HepG2 (cell line): Measurements from ENCODE around the gene BPHL. TPM values are rescaled to one million over a fixed set of nuclear protein-coding genes. Genes with fewer than 3 reads are reported as not detected.

ENCODE experiments used
- CEBPB ChIP-seq: IDR thresholded peaks from 2 replicates; pipeline ENCODE4 v1.6.1; 2011; ENCODE audit warnings: low read depth, low read length, improper control_type of control experiment, borderline replicate concordance
- CHCHD3 ChIP-seq: sonication (generic); formaldehyde crosslinking; IDR thresholded peaks from 2 replicates; pipeline ENCODE4 v1.8.0; 2022; ENCODE audit warnings: mild to moderate bottlenecking, missing genetic modification reagents, moderate library complexity
- DRAP1 ChIP-seq: IDR thresholded peaks from 2 replicates; pipeline ENCODE4 v1.6.1; 2016; ENCODE audit warnings: missing genetic modification reagents, missing compliant biosample characterization
- KDM5A ChIP-seq: fragments of 200-600 bp; sonication (generic); IDR thresholded peaks from 2 replicates; pipeline ENCODE4 v1.7.0; 2018; ENCODE audit warnings: antibody characterized with exemption, mild to moderate bottlenecking, low read length, borderline replicate concordance
- MED8 ChIP-seq: sonication (generic); formaldehyde crosslinking; IDR thresholded peaks from 2 replicates; pipeline ENCODE4 v1.8.1; 2023; ENCODE audit warnings: mild to moderate bottlenecking, missing genetic modification reagents; ENCODE audit not compliant: insufficient replicate concordance
- MEIS2 ChIP-seq: sonication (generic); formaldehyde crosslinking; IDR thresholded peaks from 2 replicates; pipeline ENCODE4 v1.9.0; 2021; ENCODE audit warnings: mild to moderate bottlenecking, missing genetic modification reagents
- MIER2 ChIP-seq: IDR thresholded peaks from 2 replicates; pipeline ENCODE4 v1.6.1; 2016; ENCODE audit warnings: missing biosample characterization, missing genetic modification reagents
- NCOA1 ChIP-seq: sonication (generic); formaldehyde crosslinking; IDR thresholded peaks from 2 replicates; pipeline ENCODE4 v1.9.0; 2021; ENCODE audit warnings: missing genetic modification reagents
- RARG ChIP-seq: sonication (generic); formaldehyde crosslinking; IDR thresholded peaks from 2 replicates; pipeline ENCODE4 v1.4.0; 2020; ENCODE audit warnings: low read depth, mild to moderate bottlenecking, missing genetic modification reagents
- SNAPC4 ChIP-seq: sonication (generic); formaldehyde crosslinking; IDR thresholded peaks from 2 replicates; pipeline ENCODE4 v1.4.0; 2020; ENCODE audit warnings: mild to moderate bottlenecking, missing genetic modification reagents
- ZFAT ChIP-seq: sonication (generic); formaldehyde crosslinking; conservative IDR thresholded peaks from 2 replicates; pipeline ENCODE4 v1.8.1; 2023; ENCODE audit warnings: missing genetic modification reagents, inconsistent platforms
- ZNF205 ChIP-seq: IDR thresholded peaks from 2 replicates; pipeline ENCODE4 v1.6.1; 2018; ENCODE audit warnings: missing biosample characterization, missing genetic modification reagents
- ZNF841 ChIP-seq: sonication (generic); formaldehyde crosslinking; IDR thresholded peaks from 2 replicates; pipeline ENCODE4 v1.8.1; 2023; ENCODE audit warnings: missing genetic modification reagents, borderline replicate concordance
- polyA plus RNA-seq, 8 experiments: library from polyadenylated mRNA; depleted of rRNA in 3 of 8; stranded (reverse) in 7 of 8; unstranded in 1 of 8; fragments of >200 nt; fragmentation: Illumina TruSeq in 4 of 8; extraction: Trizol in 4 of 8; gene quantifications; 2 replicates each; pipeline versions ENCODE4 v1.2.1 to v1.2.3, GENCODE V29; 2011 to 2016; ENCODE audit warnings: low read depth in 4 of 8, missing spikeins in 1 of 8, mixed read lengths in 1 of 8; ENCODE audit not compliant: insufficient read depth in 1 of 8
- total RNA-seq, 5 experiments: library from RNA; depleted of rRNA; stranded (reverse); fragments of >200 nt; fragmentation: Illumina TruSeq; extraction: Trizol; gene quantifications; 2 replicates each; pipeline ENCODE4 v1.2.3, GENCODE V29; 2016; ENCODE audit warnings: low read depth in 1 of 5
- TF ChIP-seq, protein P1 (sequence below): sonication (generic); formaldehyde crosslinking; IDR thresholded peaks from 2 replicates; pipeline ENCODE4 v1.9.0; 2021; ENCODE audit warnings: mild to moderate bottlenecking, missing genetic modification reagents
- TF ChIP-seq, protein P2 (sequence below): sonication (generic); formaldehyde crosslinking; IDR thresholded peaks from 2 replicates; pipeline ENCODE4 v1.5.1; 2020; ENCODE audit warnings: missing genetic modification reagents, mild to moderate bottlenecking, borderline replicate concordance

The BPHL gene
- total and polyA plus RNA-seq, 2 of the 13 experiments (the other 11 are each of a cell fraction or from before 2014, with no cell fraction given), result 37.8 to 39.5 TPM

DNA sequence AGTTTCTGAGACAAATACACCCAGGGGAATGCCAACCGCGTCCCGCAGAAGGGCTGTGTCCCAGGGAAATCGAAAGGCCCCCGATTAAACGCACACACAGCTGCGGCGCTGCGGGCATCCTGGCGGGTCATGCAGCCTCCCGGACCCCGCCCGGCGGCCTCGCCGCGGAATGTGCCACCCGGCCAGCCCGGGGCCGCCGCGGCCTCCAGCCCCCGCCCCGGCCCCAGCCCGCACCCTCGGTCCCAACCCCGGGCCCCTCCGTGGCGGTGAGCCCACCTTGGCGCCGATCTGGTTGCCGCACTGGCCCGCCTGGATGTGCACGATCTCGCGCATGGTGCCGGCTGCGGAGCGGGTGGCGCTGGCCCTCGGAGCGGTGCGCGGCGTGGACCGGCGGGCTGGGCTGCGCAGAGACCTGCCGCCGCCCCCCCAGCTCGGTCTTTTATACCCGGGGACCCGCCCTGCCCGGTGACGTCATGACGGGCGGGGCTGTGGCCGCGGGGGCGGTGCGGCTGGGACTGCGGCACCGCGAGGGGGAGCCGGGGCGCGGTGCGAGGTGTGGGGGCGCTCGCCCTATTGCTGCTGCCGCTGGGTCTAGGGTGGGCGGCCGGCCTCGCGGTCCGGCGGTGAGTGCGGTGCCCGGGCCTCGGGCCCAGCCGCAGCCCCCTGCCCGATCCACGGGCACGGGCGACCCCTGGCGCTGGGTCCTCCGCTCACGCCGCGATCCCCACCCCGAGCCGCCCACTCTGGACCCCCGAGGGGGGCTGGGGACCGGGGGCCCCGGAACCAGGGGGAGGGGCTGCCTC, 38.8 kb downstream of the BPHL start, which contains the start of gene TUBB2A (continued):
- TF ChIP-seq, protein P1, sequence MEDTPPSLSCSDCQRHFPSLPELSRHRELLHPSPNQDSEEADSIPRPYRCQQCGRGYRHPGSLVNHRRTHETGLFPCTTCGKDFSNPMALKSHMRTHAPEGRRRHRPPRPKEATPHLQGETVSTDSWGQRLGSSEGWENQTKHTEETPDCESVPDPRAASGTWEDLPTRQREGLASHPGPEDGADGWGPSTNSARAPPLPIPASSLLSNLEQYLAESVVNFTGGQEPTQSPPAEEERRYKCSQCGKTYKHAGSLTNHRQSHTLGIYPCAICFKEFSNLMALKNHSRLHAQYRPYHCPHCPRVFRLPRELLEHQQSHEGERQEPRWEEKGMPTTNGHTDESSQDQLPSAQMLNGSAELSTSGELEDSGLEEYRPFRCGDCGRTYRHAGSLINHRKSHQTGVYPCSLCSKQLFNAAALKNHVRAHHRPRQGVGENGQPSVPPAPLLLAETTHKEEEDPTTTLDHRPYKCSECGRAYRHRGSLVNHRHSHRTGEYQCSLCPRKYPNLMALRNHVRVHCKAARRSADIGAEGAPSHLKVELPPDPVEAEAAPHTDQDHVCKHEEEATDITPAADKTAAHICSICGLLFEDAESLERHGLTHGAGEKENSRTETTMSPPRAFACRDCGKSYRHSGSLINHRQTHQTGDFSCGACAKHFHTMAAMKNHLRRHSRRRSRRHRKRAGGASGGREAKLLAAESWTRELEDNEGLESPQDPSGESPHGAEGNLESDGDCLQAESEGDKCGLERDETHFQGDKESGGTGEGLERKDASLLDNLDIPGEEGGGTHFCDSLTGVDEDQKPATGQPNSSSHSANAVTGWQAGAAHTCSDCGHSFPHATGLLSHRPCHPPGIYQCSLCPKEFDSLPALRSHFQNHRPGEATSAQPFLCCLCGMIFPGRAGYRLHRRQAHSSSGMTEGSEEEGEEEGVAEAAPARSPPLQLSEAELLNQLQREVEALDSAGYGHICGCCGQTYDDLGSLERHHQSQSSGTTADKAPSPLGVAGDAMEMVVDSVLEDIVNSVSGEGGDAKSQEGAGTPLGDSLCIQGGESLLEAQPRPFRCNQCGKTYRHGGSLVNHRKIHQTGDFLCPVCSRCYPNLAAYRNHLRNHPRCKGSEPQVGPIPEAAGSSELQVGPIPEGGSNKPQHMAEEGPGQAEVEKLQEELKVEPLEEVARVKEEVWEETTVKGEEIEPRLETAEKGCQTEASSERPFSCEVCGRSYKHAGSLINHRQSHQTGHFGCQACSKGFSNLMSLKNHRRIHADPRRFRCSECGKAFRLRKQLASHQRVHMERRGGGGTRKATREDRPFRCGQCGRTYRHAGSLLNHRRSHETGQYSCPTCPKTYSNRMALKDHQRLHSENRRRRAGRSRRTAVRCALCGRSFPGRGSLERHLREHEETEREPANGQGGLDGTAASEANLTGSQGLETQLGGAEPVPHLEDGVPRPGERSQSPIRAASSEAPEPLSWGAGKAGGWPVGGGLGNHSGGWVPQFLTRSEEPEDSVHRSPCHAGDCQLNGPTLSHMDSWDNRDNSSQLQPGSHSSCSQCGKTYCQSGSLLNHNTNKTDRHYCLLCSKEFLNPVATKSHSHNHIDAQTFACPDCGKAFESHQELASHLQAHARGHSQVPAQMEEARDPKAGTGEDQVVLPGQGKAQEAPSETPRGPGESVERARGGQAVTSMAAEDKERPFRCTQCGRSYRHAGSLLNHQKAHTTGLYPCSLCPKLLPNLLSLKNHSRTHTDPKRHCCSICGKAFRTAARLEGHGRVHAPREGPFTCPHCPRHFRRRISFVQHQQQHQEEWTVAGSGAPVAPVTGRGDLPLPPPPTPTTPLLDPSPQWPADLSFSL (CRISPR knock-in tag), result no peak
- no peak for TF ChIP-seq SNAPC4 (CRISPR knock-in tag)
- TF ChIP-seq ZFAT (CRISPR knock-in tag), result 0 out of 2 replicates have a peak, but pooled peaks have one; percentile 49
- TF ChIP-seq, protein P2, sequence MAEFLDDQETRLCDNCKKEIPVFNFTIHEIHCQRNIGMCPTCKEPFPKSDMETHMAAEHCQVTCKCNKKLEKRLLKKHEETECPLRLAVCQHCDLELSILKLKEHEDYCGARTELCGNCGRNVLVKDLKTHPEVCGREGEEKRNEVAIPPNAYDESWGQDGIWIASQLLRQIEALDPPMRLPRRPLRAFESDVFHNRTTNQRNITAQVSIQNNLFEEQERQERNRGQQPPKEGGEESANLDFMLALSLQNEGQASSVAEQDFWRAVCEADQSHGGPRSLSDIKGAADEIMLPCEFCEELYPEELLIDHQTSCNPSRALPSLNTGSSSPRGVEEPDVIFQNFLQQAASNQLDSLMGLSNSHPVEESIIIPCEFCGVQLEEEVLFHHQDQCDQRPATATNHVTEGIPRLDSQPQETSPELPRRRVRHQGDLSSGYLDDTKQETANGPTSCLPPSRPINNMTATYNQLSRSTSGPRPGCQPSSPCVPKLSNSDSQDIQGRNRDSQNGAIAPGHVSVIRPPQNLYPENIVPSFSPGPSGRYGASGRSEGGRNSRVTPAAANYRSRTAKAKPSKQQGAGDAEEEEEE, result no peak
- TF ChIP-seq RARG (CRISPR knock-in tag), result peak; percentile 70; the same call in 1 of the 2 replicates
- TF ChIP-seq NCOA1 (CRISPR knock-in tag), result no peak
- TF ChIP-seq ZNF841, result no peak; the same call in 1 of the 2 replicates
- TF ChIP-seq CEBPB, result no peak
- TF ChIP-seq KDM5A, result no peak
- TF ChIP-seq CHCHD3 (CRISPR knock-in tag), result peak; percentile 97; the same call in 1 of the 2 replicates
- TF ChIP-seq MIER2 (CRISPR knock-in tag), result no peak
- peak; percentile 68; the same call in 1 of the 2 replicates for TF ChIP-seq MEIS2 (CRISPR knock-in tag)
- TF ChIP-seq ZNF205 (CRISPR knock-in tag), result peak; percentile 68
- peak; percentile 86 for TF ChIP-seq DRAP1 (CRISPR knock-in tag)
- TF ChIP-seq MED8 (CRISPR knock-in tag), result peak; percentile 66
